CD14-positive monocyte (primary cell): Measurements from ENCODE around the gene CNTFR. TPM values are rescaled to one million over a fixed set of nuclear protein-coding genes. Genes with fewer than 3 reads are reported as not detected.

Source experiments
- DNase-seq, 3 donors: peaks; one replicate each; pipeline ENCODE4 v3.0.0-alpha.2; 2011 to 2022
- H2AFZ ChIP-seq: 2 replicates; pipeline ENCODE4 v1.6.0; 2012; ENCODE audit warnings: mild to moderate bottlenecking, low read depth, low read length, inconsistent platforms; ENCODE audit not compliant: insufficient read depth, poor library complexity, severe bottlenecking
- H3K27ac ChIP-seq, 2 donors: 1 replicate in 1 of 2; 2 replicates in 1 of 2; pipeline ENCODE4 v1.5.1; 2012 to 2013; ENCODE audit warnings: low read length in 2 of 2, control low read depth in 1 of 2, inconsistent platforms in 1 of 2, low read depth in 1 of 2, mild to moderate bottlenecking in 1 of 2
- H3K27me3 ChIP-seq, 2 donors: one replicate each; pipeline versions ENCODE4 v1.6.0 to v1.6.1; 2011 to 2013; ENCODE audit warnings: low read length in 2 of 2; ENCODE audit not compliant: control insufficient read depth in 2 of 2, insufficient read depth in 2 of 2
- H3K36me3 ChIP-seq, 2 donors: replicated peaks in 1 of 2; 1 replicate in 1 of 2; 2 replicates in 1 of 2; pipeline versions ENCODE4 v1.5.1 to v1.6.1; 2012 to 2013; ENCODE audit warnings: low read length in 2 of 2, control low read depth in 1 of 2, inconsistent platforms in 1 of 2, mild to moderate bottlenecking in 1 of 2; ENCODE audit not compliant: insufficient read depth in 2 of 2, control insufficient read depth in 1 of 2
- H3K4me1 ChIP-seq, 2 donors: 1 replicate in 1 of 2; 2 replicates in 1 of 2; pipeline versions ENCODE4 v1.5.1 to v1.6.1; 2012 to 2013; ENCODE audit warnings: low read length in 2 of 2, control low read depth in 1 of 2, inconsistent platforms in 1 of 2, mild to moderate bottlenecking in 1 of 2, moderate library complexity in 1 of 2; ENCODE audit not compliant: insufficient read depth in 2 of 2, control insufficient read depth in 1 of 2
- H3K4me2 ChIP-seq: replicated peaks from 2 replicates; pipeline ENCODE3; 2012; ENCODE audit warnings: low read length, moderate library complexity, mild to moderate bottlenecking; ENCODE audit not compliant: poor library complexity, severe bottlenecking; ENCODE audit errors: extremely low read depth
- H3K4me3 ChIP-seq, 3 experiments: fragments of 200-600 bp in 1 of 3; sonication (generic) in 1 of 3; replicated peaks in 1 of 3; 1 replicate in 2 of 3; 2 replicates in 1 of 3; pipeline ENCODE4 v1.5.1; 2011 to 2013; ENCODE audit warnings: low read length in 3 of 3, mild to moderate bottlenecking in 3 of 3, control low read depth in 2 of 3, low read depth in 2 of 3, inconsistent platforms in 1 of 3, moderate library complexity in 1 of 3
- H3K79me2 ChIP-seq: 2 replicates; pipeline ENCODE4 v1.6.0; 2012; ENCODE audit warnings: mild to moderate bottlenecking, control low read depth, inconsistent platforms, low read length, moderate library complexity; ENCODE audit not compliant: insufficient read depth
- H3K9ac ChIP-seq: 2 replicates; pipeline ENCODE4 v1.6.0; 2017; ENCODE audit warnings: low read length, mild to moderate bottlenecking; ENCODE audit not compliant: insufficient read depth, poor library complexity, severe bottlenecking
- H3K9me3 ChIP-seq, 2 donors: replicated peaks in 1 of 2; 1 replicate in 1 of 2; 2 replicates in 1 of 2; pipeline versions ENCODE4 v1.5.1 to v1.6.1; 2012 to 2013; ENCODE audit warnings: low read length in 2 of 2, control low read depth in 1 of 2; ENCODE audit not compliant: control insufficient read depth in 1 of 2, insufficient read depth in 1 of 2
- H4K20me1 ChIP-seq: 2 replicates; pipeline ENCODE4 v1.6.0; 2012; ENCODE audit warnings: mild to moderate bottlenecking, low read length, control low read depth, moderate library complexity; ENCODE audit not compliant: insufficient read depth
- H3K27ac Mint-ChIP-seq, 7 donors: one replicate each; pipeline ENCODE4 v1.8.0; 2020; ENCODE audit warnings: mild to moderate bottlenecking in 7 of 7, mixed read lengths in 7 of 7, moderate library complexity in 6 of 7, inconsistent platforms in 2 of 7
- H3K27me3 Mint-ChIP-seq, 3 donors: one replicate each; pipeline ENCODE4 v1.8.0; 2021 to 2022; ENCODE audit warnings: low read depth in 3 of 3, mild to moderate bottlenecking in 3 of 3, mixed read lengths in 3 of 3, moderate library complexity in 3 of 3, inconsistent platforms in 1 of 3
- H3K36me3 Mint-ChIP-seq, 2 donors: one replicate each; pipeline ENCODE4 v1.8.0; 2020; ENCODE audit warnings: mixed read lengths in 2 of 2, inconsistent platforms in 1 of 2, mild to moderate bottlenecking in 1 of 2
- H3K4me1 Mint-ChIP-seq: one replicate; pipeline ENCODE4 v1.8.0; 2020; ENCODE audit warnings: mild to moderate bottlenecking, mixed read lengths
- H3K4me3 Mint-ChIP-seq, 2 donors: one replicate each; pipeline ENCODE4 v1.8.0; 2020; ENCODE audit warnings: mild to moderate bottlenecking in 2 of 2, mixed read lengths in 2 of 2, moderate library complexity in 1 of 2
- H3K9me3 Mint-ChIP-seq, 7 donors: one replicate each; pipeline ENCODE4 v1.8.0; 2020 to 2022; ENCODE audit warnings: mixed read lengths in 7 of 7, mild to moderate bottlenecking in 6 of 7, moderate library complexity in 6 of 7, inconsistent platforms in 2 of 7
- CTCF ChIP-seq: fragments of 200-600 bp; IDR thresholded peaks from one replicate; pipeline ENCODE4 v1.8.0; 2022; ENCODE audit warnings: antibody characterized with exemption, mild to moderate bottlenecking
- WGBS: methylation state at CpG from one replicate; pipeline ENCODE4 v1.1.5; 2013; ENCODE audit warnings: missing lambda C conversion rate; ENCODE audit not compliant: insufficient coverage; 5-methylcytosine and 5-hydroxymethylcytosine counted together
- intact Hi-C, 2 donors: fragments of 100-400 bp; cut with micrococcal nuclease; formaldehyde crosslinking; loops; one replicate each; pipeline versions ENCODE4 v1.15.0 to v1.15.1; 2023
- polyA plus RNA-seq, 3 donors: library from polyadenylated mRNA; depleted of rRNA in 1 of 3; unstranded in 2 of 3; stranded (reverse) in 1 of 3; fragments of 300-500 nt in 2 of 3; fragments of >200 nt in 1 of 3; fragmentation: Illumina TruSeq in 2 of 3; gene quantifications; 1 replicate in 2 of 3; 2 replicates in 1 of 3; pipeline ENCODE4 v1.2.3, GENCODE V29; 2012 to 2021

The CNTFR gene
- polyA plus RNA-seq, 3 donors = not detected

GRCh38 chr9:34552986-34553385, 36.5 kb downstream of the CNTFR start:
- no peak for TF ChIP-seq CTCF
- no peak for DNase-seq
- H3K4me3 ChIP-seq = no peak overlapping the region
- no peak overlapping the region for H3K27ac ChIP-seq
- intact Hi-C loops = no loop called here
- Mint-ChIP-seq H3K4me1 (no peaks in the 10 kb centered on the region), H3K4me3 (no peak overlapping the region), H3K36me3 (no peaks in the 10 kb centered on the region), H3K27me3 (peaks cover 3 to 16% (median 14%) of the 10 kb centered on the region in 3 donors), H3K27ac (no peak overlapping the region), H3K9me3 (no peaks in the 10 kb centered on the region)
- H2AFZ ChIP-seq = no peak overlapping the region
- no peaks in the 10 kb centered on the region for H4K20me1 ChIP-seq
- WGBS = no CpG with 5 or more reads among the region's 2 CpGs
- no peaks in the 10 kb centered on the region for H3K4me1 ChIP-seq
- no peaks in the 10 kb centered on the region for H3K79me2 ChIP-seq
- H3K36me3 ChIP-seq = no peaks in the 10 kb centered on the region
- no peaks in the 10 kb centered on the region for H3K9me3 ChIP-seq
- H3K27me3 ChIP-seq = no peaks in the 10 kb centered on the region
- H3K4me2 ChIP-seq = no peak overlapping the region
- no peak overlapping the region for H3K9ac ChIP-seq

- Mint-ChIP-seq H3K9me3 (no peaks in the 10 kb centered on the region), H3K4me3 (no peak overlapping the region), H3K27me3 (peaks cover 3 to 18% (median 14%) of the 10 kb centered on the region in 3 donors), H3K4me1 (no peaks in the 10 kb centered on the region), H3K36me3 (no peaks in the 10 kb centered on the region), H3K27ac (no peak overlapping the region)
- WGBS = 90% methylated on average over 5 of the region's 13 CpGs
- H3K27ac ChIP-seq = no peak overlapping the region
- TF ChIP-seq CTCF = no peak
- no peaks in the 10 kb centered on the region for H3K27me3 ChIP-seq
- no peaks in the 10 kb centered on the region for H4K20me1 ChIP-seq
- H3K79me2 ChIP-seq = no peaks in the 10 kb centered on the region
- no peak overlapping the region for H3K4me2 ChIP-seq
- no peak overlapping the region for H3K9ac ChIP-seq
- H3K9me3 ChIP-seq = no peaks in the 10 kb centered on the region
- no peak overlapping the region for H3K4me3 ChIP-seq
- no peaks in the 10 kb centered on the region for H3K36me3 ChIP-seq
- no peaks in the 10 kb centered on the region for H3K4me1 ChIP-seq
- DNase-seq = no peak
- H2AFZ ChIP-seq = no peak overlapping the region
- intact Hi-C loops = no loop called here
Measured at GRCh38 chr9:34552606-34552981, 36.9 kb downstream of the CNTFR start.
